NCI-H460 (cell line): Measurements from ENCODE around the gene SULT2A1. TPM values are rescaled to one million over a fixed set of nuclear protein-coding genes. Genes with fewer than 3 reads are reported as not detected.
A peak's percentile ranks its signal among the peaks of the same experiment; 100 is the strongest.
"Not testable (repeated sequence)": the region's sequence is repeated elsewhere in the genome, so short reads cannot be mapped to it uniquely, and the experiment has no call there.

Experiments used
- DNase-seq: peaks from one replicate; pipeline ENCODE4 v3.0.0-alpha.2; 2016; ENCODE audit warnings: low read depth; ENCODE audit errors: extremely low read depth
- total RNA-seq: library from RNA; depleted of rRNA; stranded (reverse); fragments of >200 nt; shearing (Covaris generic); gene quantifications from 2 replicates; pipeline ENCODE4 v1.2.3, GENCODE V29; 2014

The SULT2A1 gene
- total RNA-seq, 1 experiment from 2014 or later = not detected

DNA sequence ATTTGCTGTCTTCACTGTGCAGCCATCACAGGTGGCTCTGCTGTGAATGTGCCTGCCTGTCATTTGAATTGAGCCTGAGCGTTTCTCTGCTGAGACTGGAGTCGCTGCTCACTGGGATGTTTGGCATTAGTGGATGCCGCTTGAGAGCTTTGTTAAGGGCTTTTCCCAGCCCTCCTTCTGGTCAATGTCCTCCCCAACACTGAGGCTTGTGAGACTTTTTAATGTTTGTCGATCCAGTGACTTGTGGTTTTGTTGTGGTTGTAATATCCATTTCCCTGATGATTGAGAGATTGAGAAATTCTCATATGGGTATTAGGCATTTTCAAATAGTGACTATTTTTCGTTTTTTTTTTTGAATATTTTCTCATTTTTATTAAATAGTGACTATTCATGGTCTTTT lies 24.5 kb downstream of the SULT2A1 start:
- DNase-seq = no peak

DNA sequence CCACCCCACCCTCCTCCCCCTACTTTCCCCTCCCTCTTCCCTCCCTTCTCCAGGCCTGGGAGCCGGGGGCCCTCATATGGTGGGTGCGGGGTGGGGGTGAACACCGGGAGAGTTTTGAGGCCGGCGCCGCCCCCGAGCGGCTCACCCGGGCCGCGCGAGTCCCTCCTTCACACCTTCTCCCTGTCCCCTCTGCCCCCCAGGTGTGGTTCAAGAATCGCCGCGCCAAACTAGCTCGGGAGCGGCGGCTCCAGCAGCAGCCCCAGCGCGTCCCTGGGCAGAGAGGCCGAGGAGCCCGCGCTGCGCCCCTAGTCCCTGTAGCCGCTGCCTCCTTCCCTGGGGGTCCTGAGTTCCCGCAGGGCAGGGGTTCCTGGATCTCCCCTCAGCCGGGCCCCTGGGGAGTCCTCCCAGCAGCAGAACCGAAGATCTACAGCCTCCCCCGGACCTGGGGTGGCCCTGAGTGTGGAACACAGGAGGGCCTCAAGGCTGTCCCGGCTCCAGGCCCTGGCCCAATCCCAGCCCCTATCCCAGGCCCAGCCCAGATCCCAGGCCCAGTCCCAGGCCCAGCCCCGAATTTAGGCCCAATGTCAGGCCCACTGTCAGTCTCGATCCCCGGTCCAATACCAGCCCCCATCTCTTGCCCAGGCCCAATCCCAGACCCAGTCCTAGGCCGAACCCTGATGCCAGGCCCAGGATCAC lies 25.4 kb downstream of the SULT2A1 start:
- DNase-seq = no peak

DNA sequence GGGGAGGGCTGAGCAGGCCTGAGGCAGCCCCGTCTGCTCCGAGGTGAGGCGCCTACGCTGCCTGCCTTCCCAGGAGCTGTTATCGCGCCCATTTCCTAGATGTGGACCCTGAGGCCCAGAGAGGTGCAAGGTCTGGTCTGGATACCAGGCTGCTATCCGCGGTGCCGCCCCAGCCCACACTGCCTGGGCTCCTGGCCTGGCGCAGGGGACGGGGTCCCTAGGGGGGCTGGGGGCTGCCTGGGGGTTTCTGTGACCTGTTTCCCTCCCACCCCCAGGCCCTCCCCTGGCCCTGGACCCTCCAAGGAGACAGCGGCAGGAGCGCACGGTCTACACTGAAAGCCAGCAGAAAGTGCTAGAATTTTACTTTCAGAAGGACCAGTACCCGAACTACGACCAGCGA lies 26.3 kb downstream of the SULT2A1 start:
- DNase-seq = not testable (repeated sequence)

DNA sequence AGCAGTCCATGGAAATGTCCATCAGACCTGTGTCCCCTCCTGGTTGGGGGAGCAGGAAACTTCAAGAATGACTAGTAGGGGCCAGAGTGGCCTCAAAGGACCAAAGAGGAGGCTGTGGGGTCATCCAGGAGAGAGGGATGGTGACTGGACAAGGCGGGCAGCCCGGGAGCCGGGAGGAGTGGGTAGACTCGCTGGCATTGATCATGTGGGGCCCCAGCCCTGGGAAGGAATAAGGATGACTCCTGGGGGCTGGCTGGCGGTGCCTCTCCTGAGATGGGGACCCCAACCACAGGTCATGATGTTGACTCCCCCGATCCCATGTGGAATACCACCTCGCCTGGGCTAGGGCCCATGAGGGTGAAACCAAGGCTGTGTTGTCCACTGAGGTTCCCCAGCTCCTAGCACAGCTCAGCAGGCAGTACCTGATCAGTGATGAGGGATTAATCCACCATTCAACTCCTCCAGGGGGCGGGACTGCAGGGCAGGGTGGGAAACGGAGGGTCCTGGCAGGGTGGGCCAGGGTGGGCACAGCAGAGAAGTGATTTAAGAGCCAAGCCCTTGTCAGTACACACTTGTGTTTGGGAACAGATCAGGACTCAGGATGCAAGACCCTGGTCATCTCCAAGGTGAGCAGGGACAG lies 27.3 kb downstream of the SULT2A1 start, which contains the start of gene TPRX2:
TPRX2 (plus strand) TSS at position 590 of the 640 bp plus-strand sequence; CDS start at position 602, 12 bp downstream.
- DNase-seq = not testable (repeated sequence)

DNA sequence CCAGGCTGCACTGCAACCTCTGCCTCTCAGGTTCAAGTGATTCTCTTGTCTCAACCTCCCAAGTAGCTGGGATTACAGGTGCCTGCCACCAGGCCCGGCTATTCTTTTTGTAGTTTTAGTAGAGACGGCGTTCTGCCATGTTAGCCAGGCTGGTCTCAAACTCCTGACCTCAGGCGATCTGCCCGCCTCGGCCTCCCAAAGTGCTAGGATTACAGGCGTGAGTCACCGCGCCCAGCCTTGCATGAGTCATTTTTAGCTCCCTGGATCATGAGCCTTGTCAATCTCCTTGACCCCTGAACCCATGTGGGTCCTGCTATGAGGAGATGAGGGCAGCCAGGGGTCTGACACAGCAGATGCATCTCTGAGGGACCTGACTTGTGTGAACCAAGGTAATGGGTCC lies 27.9 kb downstream of the SULT2A1 start:
- not testable (repeated sequence) for DNase-seq

DNA sequence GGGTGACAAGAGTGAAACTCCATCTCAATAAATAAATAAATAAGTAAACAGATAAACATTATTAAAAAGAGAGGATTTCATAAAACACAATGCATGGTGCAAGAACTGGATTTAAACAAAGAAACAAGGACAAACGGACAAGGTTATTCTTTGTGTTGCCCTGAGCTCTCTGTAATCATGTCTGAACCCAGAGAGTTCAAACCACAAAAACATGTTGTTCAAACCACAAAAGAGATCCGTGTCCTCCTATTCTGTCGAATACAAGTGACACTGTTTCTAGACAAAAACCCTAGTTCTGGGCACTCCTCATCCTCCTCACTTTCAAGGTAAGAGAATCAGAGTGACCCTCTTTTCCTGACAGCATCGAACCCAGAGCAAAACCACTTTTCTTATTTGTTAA lies 31.7 kb downstream of the SULT2A1 start:
- DNase-seq = no peak

DNA sequence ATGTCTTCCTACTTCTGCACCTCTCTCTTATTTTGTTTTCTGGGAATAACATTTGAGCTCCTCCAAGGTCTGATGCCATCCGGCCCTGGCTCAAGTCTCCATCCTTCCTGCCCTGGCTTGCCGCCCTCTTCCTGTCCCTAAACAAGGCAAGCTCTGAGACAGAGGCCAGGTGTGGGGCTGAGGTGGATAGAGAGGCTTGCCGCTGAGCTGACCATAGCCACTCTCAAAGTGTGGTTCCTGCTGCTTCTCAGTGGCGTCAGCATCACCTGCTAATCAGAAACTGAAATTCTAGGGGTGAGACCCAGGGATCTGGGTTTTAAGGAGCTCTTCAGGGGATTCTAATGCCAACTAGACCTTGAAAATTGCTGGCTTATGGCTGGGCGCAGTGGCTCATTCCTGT lies 33.1 kb downstream of the SULT2A1 start:
- DNase-seq = no peak

DNA sequence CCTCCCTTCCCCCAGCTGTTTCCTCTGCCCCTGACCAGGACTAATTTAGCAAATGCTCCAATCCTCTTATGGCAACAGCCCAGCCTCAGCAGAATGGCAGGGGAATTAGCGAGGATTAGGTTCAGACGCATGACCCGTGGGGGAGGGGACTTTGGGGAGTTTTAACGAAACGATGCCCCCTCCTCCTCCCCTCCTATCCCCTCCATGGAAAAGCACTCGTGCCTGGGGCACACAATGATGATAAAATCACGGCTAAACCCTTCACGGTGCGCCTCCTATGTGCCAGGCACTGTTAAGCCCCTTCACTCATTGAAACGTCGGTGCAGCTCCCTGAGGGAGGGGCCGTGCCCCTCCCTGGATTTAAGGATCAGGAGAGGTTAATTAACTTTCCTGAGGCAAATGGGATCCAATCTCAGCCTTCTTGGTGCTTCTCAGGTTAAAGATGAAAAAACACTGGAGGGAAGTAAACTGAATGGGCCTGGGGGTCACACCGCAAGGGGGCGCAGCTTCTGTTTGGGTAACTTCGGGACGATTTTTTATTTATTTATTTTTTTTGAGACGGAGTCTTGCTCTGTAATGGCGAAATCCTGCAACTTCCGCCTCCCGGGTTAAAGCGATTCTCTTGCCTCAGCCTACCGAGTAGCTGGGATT lies 37.2 kb downstream of the SULT2A1 start:
- peak; percentile 32 for DNase-seq

DNA sequence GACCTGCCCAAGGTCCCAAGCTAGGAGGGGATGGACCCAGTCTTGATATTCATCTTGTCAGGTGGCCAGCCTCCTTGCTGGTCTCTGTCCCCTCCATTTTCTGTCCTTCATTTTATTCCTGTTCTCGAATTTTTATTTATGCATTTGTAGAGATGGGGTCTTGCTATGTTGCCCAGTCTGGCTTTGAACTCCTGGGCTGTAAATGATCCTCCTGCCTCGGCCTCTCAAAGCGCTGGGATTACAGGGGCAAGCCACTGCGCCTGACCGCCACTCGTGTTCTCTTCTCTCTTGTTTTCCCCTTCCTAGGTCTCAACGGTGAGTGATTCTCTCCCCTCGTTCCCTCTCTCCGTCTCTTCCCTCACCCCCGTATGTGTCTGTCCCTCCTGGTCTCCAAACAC lies 37.7 kb downstream of the SULT2A1 start:
- no peak for DNase-seq

DNA sequence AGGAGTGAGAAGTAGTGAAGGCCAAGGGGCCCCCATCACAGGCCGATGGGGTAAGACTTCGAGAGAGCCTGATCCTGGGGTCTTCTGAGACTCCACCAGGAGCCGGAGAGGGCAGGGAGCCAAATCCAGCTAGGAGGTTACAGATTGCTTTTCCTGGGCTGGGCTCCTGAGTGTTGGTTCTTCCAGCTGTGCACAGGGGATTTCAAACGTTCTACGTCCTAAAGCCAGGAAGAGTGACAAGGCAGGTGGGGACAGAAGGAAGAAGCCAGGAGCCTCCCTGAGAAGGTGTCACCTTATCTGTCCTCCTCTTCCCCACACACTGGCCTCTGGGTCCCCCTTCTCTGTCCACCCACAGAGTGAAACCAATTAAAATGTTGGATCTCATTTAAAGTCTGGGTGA lies 43.2 kb downstream of the SULT2A1 start:
- DNase-seq = no peak

DNA sequence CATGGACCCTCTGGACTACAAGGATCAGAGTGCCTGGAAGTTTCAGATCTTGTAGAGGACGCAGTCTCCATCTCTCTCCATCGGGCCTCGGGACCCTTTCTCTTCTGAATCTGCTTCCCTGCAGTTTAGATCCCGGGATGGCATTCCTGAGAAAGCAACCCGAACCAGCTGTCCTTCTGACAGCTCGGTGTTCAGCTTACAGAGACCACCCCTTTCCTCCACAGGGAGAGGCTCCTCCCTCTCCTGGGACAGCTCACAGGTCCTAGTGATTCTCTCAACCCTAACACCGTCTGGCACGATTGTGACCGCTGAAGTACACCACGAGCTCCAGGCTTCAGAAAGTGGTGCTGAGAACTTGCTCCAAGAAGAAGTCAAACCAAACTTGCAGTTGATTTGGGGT lies 46.2 kb downstream of the SULT2A1 start:
- DNase-seq = no peak

DNA sequence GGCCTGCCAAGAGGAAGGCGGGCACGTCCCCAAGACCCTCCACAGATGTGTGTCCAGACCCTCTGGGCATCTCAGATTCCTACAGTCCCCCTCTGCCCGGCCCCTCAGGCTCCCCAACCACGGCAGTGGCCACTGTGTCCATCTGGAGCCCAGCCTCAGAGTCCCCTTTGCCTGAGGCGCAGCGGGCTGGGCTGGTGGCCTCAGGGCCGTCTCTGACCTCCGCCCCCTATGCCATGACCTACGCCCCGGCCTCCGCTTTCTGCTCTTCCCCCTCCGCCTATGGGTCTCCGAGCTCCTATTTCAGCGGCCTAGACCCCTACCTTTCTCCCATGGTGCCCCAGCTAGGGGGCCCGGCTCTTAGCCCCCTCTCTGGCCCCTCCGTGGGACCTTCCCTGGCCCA lies 46.7 kb downstream of the SULT2A1 start:
- DNase-seq = no peak

DNA sequence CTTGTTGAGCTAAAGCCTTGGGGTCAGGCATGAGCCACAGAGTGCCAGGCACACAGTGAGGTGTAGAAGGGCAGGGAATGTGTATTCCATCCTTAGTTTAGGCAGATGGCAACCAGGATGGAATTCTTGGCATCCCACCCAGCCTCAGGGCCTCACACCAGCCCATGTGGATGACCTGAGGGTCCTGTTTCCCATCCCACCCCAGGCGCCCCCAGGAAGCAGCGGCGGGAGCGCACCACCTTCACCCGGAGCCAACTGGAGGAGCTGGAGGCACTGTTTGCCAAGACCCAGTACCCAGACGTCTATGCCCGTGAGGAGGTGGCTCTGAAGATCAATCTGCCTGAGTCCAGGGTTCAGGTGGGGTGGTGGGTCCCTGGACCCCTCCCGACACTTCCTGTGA lies 50.1 kb downstream of the SULT2A1 start:
- DNase-seq = no peak

DNA sequence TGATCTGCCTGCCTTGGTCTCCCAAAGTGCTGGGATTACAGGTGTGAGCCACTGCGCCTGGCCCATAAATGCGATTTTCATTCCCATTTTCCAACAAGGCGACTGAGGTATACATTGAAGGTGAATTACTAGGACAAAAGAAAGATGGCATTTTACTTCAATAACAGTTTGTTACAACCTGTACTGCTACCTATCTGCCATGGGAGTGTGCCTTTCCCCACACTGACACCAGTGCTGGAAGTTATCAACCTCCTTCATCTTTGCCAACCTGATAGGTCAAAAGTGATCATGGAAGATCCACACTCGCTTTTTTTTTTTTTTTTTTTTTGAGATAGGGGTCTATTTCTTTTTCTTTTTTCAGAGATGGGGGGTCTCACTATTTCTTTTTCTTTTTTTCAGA lies 53.4 kb downstream of the SULT2A1 start:
- no peak for DNase-seq

DNA sequence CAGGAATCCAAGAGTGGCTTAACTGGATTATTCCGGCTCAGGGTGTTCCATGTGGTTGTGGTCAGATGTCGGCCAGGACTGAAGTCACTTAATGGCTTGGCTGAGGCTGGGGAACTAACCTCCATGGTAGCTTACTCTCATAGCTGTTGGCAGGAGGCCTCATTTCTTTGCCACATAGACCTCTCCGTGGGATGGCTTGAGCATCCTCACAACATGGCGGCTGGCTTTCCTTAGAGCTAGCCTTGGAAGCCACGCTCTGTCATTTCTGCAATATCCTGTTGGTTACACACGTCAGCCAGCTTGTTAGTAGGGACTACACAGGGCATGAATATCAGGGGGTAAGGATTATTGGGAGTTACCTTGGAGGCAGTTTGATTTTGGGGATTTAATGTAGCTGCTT lies 59.3 kb downstream of the SULT2A1 start:
- no peak for DNase-seq

DNA sequence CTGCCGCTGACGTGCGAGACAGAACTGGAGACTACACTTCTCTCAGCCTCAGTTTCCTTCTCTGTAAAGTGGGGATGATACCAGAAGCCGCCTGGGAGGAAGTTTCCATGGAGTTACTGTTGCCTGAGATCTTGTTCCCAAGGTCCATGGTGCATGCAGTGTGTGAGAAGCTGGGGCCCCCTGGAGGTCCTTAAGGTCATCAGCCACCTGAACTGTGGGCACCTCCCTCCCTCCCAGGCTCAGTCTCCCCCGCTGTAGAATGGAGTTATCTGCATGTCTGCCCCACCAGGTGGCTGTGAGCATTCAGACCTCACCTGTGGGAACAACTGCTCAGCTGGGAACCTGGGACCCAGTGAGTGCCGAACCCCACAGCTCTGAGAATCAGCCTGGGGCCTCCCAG lies 61.7 kb downstream of the SULT2A1 start:
- DNase-seq = no peak

DNA sequence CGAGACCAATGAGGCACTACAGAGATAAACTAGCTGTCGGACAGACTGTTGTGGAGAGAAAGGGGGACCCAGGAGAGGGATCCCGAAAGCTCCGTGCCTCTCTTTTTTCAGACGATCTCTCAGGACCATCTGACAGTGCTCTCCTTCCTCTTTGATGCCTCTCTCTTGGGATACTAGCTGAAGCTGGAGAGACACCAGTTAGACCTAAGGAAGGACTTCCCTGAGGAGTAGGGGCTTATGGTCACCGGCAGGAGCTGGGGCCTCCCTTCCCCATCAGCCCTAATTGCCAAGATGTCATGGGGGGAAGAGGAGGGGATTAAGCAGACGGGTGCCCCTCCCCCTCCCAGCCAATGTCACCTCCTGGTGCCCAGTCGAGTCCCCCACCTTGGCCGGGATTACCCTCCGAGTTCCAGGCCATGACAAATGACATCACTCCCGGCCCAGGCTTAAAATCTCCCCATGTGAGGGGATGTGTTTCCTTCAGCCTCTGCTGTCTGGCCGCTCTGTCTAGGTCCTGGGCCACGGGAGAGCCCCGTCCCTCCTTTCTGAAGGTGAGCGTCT lies 64.6 kb downstream of the SULT2A1 start, which contains the start of gene CRX:
CRX (plus strand) TSS at position 478 of the 561 bp plus-strand sequence. CDS start 12,507 bp downstream, outside the sequence.
- DNase-seq = no peak
